Measurements from ENCODE around the gene ANXA3. TPM values are rescaled to one million over a fixed set of nuclear protein-coding genes. Genes with fewer than 3 reads are reported as not detected.

ANXA3 gene
- polyA plus RNA-seq, 1 of the 3 experiments (the other 2 are of a cell fraction): 13.8 TPM

DNA sequence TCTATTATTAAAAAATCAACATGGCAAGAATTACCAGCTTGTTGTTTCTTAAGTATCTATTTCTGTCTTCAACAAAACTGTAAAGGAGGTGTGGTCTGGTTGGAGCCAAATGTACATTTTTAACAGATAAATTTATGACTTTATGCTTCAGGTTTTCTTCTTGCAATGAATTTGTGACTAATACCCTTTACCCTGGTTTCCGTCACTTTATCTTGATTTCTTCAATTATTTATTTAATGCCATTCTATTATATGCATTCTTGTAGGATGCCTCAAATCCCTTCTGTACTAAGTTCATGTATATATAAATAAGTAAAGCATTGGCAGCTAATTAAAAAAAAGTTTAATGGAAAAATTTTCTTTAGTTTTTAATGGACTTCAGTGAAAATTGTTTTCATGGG, 41.5 kb upstream of the ANXA3 start:
- Histone ChIP-seq H3K79me2 (ENCODE audit: insufficient read depth) (no peaks in the 10 kb centered on the region), H3K4me2 (no peak overlapping the region), H2AFZ (ENCODE audit: low read depth) (no peak overlapping the region), H3K27me3 (ENCODE audit: insufficient read depth) (no peaks in the 10 kb centered on the region), H3K36me3 (replicated peaks in 1 of 2; ENCODE audit: control insufficient read depth in 1 of 2, insufficient read depth in 2 of 2, low read length in 1 of 2) (peaks cover 24 to 27% of the 10 kb centered on the region in 2 experiments), H3K9ac (peak overlapping the region; percentile 10; the same call in 1 of the 2 replicates), H3K4me1 (ENCODE audit: control insufficient read depth in 1 of 2, insufficient read depth in 2 of 2, low read depth in 1 of 2, low read length in 1 of 2) (no peaks in the 10 kb centered on the region; a peak in 2 of 4 replicates), H3K27ac (ENCODE audit: low read depth in 2 of 2, low read length in 1 of 2) (peak overlapping the region in 1 of 2 experiments; percentile 68; a peak in 2 of 4 replicates), H3K9me2 (no peaks in the 10 kb centered on the region), H3F3A (replicated peaks; ENCODE audit: insufficient read depth) (peaks cover 9% of the 10 kb centered on the region), H3K9me3 (no peaks in the 10 kb centered on the region), H4K20me1 (ENCODE audit: insufficient read depth) (no peaks in the 10 kb centered on the region), H3K4me3 (ENCODE audit: low read depth in 2 of 2, low read length in 1 of 2) (no peak overlapping the region)
- TF ChIP-seq CHD2 (IDR thresholded peaks at IDR 0.05; ENCODE audit: low read length, partially characterized antibody) (no peak), TEAD4 (IDR thresholded peaks at IDR 0.05; ENCODE audit: borderline replicate concordance, insufficient read depth) (no peak), RXRA (IDR thresholded peaks at IDR 0.05; ENCODE audit: borderline replicate concordance, low read depth) (no peak), RFX5 (IDR thresholded peaks at IDR 0.05; ENCODE audit: low read length) (no peak), POLR2AphosphoS5 (IDR thresholded peaks at IDR 0.05; ENCODE audit: low read depth, low read length) (no peak), SMC3 (IDR thresholded peaks at IDR 0.05; ENCODE audit: low read depth, low read length) (no peak), TCF12 (IDR thresholded peaks at IDR 0.05) (no peak; the same call in 1 of the 2 replicates), EP300 (IDR thresholded peaks at IDR 0.05; ENCODE audit: borderline replicate concordance in 1 of 2, low read depth in 1 of 2, low read length in 1 of 2) (peak in 1 of 2 experiments; percentile 57; a peak in 1 of 4 replicates), JUND (IDR thresholded peaks at IDR 0.05) (peak; percentile 30; the same call in 1 of the 2 replicates), FOSL2 (IDR thresholded peaks at IDR 0.05; ENCODE audit: borderline replicate concordance, low read depth) (no peak)
- TF ChIP-seq, protein P1, sequence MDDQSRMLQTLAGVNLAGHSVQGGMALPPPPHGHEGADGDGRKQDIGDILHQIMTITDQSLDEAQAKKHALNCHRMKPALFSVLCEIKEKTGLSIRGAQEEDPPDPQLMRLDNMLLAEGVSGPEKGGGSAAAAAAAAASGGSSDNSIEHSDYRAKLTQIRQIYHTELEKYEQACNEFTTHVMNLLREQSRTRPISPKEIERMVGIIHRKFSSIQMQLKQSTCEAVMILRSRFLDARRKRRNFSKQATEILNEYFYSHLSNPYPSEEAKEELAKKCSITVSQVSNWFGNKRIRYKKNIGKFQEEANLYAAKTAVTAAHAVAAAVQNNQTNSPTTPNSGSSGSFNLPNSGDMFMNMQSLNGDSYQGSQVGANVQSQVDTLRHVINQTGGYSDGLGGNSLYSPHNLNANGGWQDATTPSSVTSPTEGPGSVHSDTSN (IDR thresholded peaks at IDR 0.05): 0 out of 2 replicates have a peak, but pooled peaks have one; percentile 39
- TF ChIP-seq, protein P2, sequence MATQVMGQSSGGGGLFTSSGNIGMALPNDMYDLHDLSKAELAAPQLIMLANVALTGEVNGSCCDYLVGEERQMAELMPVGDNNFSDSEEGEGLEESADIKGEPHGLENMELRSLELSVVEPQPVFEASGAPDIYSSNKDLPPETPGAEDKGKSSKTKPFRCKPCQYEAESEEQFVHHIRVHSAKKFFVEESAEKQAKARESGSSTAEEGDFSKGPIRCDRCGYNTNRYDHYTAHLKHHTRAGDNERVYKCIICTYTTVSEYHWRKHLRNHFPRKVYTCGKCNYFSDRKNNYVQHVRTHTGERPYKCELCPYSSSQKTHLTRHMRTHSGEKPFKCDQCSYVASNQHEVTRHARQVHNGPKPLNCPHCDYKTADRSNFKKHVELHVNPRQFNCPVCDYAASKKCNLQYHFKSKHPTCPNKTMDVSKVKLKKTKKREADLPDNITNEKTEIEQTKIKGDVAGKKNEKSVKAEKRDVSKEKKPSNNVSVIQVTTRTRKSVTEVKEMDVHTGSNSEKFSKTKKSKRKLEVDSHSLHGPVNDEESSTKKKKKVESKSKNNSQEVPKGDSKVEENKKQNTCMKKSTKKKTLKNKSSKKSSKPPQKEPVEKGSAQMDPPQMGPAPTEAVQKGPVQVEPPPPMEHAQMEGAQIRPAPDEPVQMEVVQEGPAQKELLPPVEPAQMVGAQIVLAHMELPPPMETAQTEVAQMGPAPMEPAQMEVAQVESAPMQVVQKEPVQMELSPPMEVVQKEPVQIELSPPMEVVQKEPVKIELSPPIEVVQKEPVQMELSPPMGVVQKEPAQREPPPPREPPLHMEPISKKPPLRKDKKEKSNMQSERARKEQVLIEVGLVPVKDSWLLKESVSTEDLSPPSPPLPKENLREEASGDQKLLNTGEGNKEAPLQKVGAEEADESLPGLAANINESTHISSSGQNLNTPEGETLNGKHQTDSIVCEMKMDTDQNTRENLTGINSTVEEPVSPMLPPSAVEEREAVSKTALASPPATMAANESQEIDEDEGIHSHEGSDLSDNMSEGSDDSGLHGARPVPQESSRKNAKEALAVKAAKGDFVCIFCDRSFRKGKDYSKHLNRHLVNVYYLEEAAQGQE (IDR thresholded peaks at IDR 0.05; ENCODE audit: low read depth, low read length): no peak
- TF ChIP-seq, protein P3, sequence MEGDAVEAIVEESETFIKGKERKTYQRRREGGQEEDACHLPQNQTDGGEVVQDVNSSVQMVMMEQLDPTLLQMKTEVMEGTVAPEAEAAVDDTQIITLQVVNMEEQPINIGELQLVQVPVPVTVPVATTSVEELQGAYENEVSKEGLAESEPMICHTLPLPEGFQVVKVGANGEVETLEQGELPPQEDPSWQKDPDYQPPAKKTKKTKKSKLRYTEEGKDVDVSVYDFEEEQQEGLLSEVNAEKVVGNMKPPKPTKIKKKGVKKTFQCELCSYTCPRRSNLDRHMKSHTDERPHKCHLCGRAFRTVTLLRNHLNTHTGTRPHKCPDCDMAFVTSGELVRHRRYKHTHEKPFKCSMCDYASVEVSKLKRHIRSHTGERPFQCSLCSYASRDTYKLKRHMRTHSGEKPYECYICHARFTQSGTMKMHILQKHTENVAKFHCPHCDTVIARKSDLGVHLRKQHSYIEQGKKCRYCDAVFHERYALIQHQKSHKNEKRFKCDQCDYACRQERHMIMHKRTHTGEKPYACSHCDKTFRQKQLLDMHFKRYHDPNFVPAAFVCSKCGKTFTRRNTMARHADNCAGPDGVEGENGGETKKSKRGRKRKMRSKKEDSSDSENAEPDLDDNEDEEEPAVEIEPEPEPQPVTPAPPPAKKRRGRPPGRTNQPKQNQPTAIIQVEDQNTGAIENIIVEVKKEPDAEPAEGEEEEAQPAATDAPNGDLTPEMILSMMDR (IDR thresholded peaks at IDR 0.05): no peak
- ChIA-PET POLR2A (no interaction called here), CTCF (interaction anchor here (1.1 to 2.4 kb wide), 3 partner anchors 10 to 550 kb away, joined by 3 to 10 read pairs (median 6); no protein-coding TSS in a partner anchor)
- DNase-seq: no peak
- WGBS (ENCODE audit: low lambda C conversion rate): 38% methylated on average over 1 of the region's 1 CpG
